GM23338 (cell line): ENCODE measurements around the gene ZEB1. TPM values are rescaled to one million over a fixed set of nuclear protein-coding genes. Genes with fewer than 3 reads are reported as not detected.

Source experiments
- ATAC-seq: fragments of 200-7000 bp; cut with Tn5 transposase; 3 replicates; pipeline ENCODE4 v1.9.1; 2020
- DNase-seq: peaks from one replicate; pipeline ENCODE4 v3.0.0-alpha.2; 2015; ENCODE audit warnings: low spot score
- H2AFZ ChIP-seq: fragments of 200-600 bp; sonication (generic); 2 replicates; pipeline ENCODE4 v1.8.0; 2016; ENCODE audit warnings: antibody characterized with exemption, mild to moderate bottlenecking, moderate library complexity
- H3F3A ChIP-seq: fragments of 200-600 bp; sonication (generic); replicated peaks from 2 replicates; pipeline ENCODE4 v1.8.0; 2017; ENCODE audit warnings: antibody characterized with exemption, mixed run types, low read depth
- H3K27ac ChIP-seq: fragments of 200-600 bp; sonication (generic); 2 replicates; pipeline ENCODE4 v1.6.1; 2016; ENCODE audit warnings: low read depth
- H3K27me3 ChIP-seq: fragments of 200-600 bp; sonication (generic); 2 replicates; pipeline ENCODE4 v1.8.0; 2016; ENCODE audit warnings: mild to moderate bottlenecking, mixed run types, moderate library complexity; ENCODE audit not compliant: insufficient read depth
- H3K36me3 ChIP-seq: fragments of 200-600 bp; sonication (generic); 2 replicates; pipeline ENCODE4 v1.8.0; 2016; ENCODE audit warnings: mild to moderate bottlenecking; ENCODE audit not compliant: insufficient read depth
- H3K4me1 ChIP-seq: fragments of 200-600 bp; sonication (generic); 2 replicates; pipeline ENCODE4 v1.8.0; 2016; ENCODE audit warnings: mild to moderate bottlenecking, moderate library complexity; ENCODE audit not compliant: insufficient read depth
- H3K4me2 ChIP-seq: fragments of 200-600 bp; sonication (generic); 2 replicates; pipeline ENCODE4 v1.7.1; 2017; ENCODE audit warnings: mixed run types
- H3K4me3 ChIP-seq: fragments of 200-600 bp; sonication (generic); 2 replicates; pipeline ENCODE4 v1.6.1; 2016; ENCODE audit warnings: mixed run types
- H3K79me2 ChIP-seq: fragments of 200-600 bp; sonication (generic); replicated peaks from 2 replicates; pipeline ENCODE4 v1.8.0; 2017; ENCODE audit warnings: mild to moderate bottlenecking; ENCODE audit not compliant: insufficient read depth
- H3K9me2 ChIP-seq: fragments of 200-600 bp; sonication (generic); 2 replicates; pipeline ENCODE4 v1.8.0; 2017; ENCODE audit not compliant: insufficient read depth
- H4K20me1 ChIP-seq: fragments of 200-600 bp; sonication (generic); replicated peaks from 2 replicates; pipeline ENCODE4 v1.8.0; 2017; ENCODE audit warnings: mild to moderate bottlenecking; ENCODE audit not compliant: insufficient read depth
- H3K27ac Mint-ChIP-seq: 2 replicates; pipeline ENCODE4 v1.8.0; 2020; ENCODE audit warnings: inconsistent platforms, mild to moderate bottlenecking, moderate library complexity, mixed read lengths
- H3K27me3 Mint-ChIP-seq: 3 replicates; pipeline ENCODE4 v1.8.0; 2022; ENCODE audit warnings: low read depth, mild to moderate bottlenecking, moderate library complexity, mixed read lengths, inconsistent platforms; ENCODE audit not compliant: insufficient read depth, poor library complexity
- H3K36me3 Mint-ChIP-seq: 3 replicates; pipeline ENCODE4 v1.8.0; 2021; ENCODE audit warnings: low read depth, mild to moderate bottlenecking, inconsistent platforms, moderate library complexity, mixed read lengths
- H3K4me1 Mint-ChIP-seq: 3 replicates; pipeline ENCODE4 v1.8.0; 2020; ENCODE audit warnings: mild to moderate bottlenecking, inconsistent platforms, mixed read lengths
- H3K4me3 Mint-ChIP-seq: 3 replicates; pipeline ENCODE4 v1.8.0; 2021; ENCODE audit warnings: moderate library complexity, mild to moderate bottlenecking, inconsistent platforms, mixed read lengths
- H3K9me3 Mint-ChIP-seq: 3 replicates; pipeline ENCODE4 v1.8.0; 2020; ENCODE audit warnings: moderate library complexity, mild to moderate bottlenecking, inconsistent platforms, mixed read lengths
- CREB1 ChIP-seq: fragments of 250-450 bp; sonication (Bioruptor Pico); IDR thresholded peaks from 2 replicates; pipeline ENCODE4 v1.5.0; 2020; ENCODE audit warnings: low read depth, mild to moderate bottlenecking, moderate library complexity
- EZH2 ChIP-seq: fragments of 200-600 bp; sonication (generic); IDR thresholded peaks from one replicate; pipeline ENCODE4 v1.8.0; 2017; ENCODE audit warnings: antibody characterized with exemption, mild to moderate bottlenecking, low read depth; ENCODE audit not compliant: unreplicated experiment
- EZH2phosphoT487 ChIP-seq: fragments of 200-600 bp; sonication (generic); IDR thresholded peaks from one replicate; pipeline ENCODE4 v1.8.1; 2018; ENCODE audit warnings: antibody characterized with exemption; ENCODE audit not compliant: unreplicated experiment
- JUNB ChIP-seq: IDR thresholded peaks from one replicate; pipeline ENCODE4 v1.6.1; 2016; ENCODE audit warnings: antibody characterized with exemption; ENCODE audit not compliant: unreplicated experiment
- NANOG ChIP-seq: IDR thresholded peaks from 2 replicates; pipeline ENCODE4 v1.6.1; 2016; ENCODE audit warnings: antibody characterized with exemption, borderline replicate concordance
- POLR2AphosphoS5 ChIP-seq: IDR thresholded peaks from 2 replicates; pipeline ENCODE4 v1.6.1; 2016; ENCODE audit warnings: antibody characterized with exemption, low read depth
- STAT1 ChIP-seq: IDR thresholded peaks from one replicate; pipeline ENCODE4 v1.6.1; 2016; ENCODE audit warnings: antibody characterized with exemption; ENCODE audit not compliant: unreplicated experiment
- ZNF114 ChIP-seq: fragments of 250-450 bp; sonication (Bioruptor Pico); IDR thresholded peaks from 2 replicates; pipeline ENCODE4 v1.5.0; 2020; ENCODE audit warnings: mild to moderate bottlenecking, moderate library complexity
- ZNF331 ChIP-seq: fragments of 250-450 bp; sonication (Bioruptor Pico); IDR thresholded peaks from 2 replicates; pipeline ENCODE4 v1.5.0; 2020; ENCODE audit warnings: low read depth, mild to moderate bottlenecking, moderate library complexity
- polyA plus RNA-seq: library from polyadenylated mRNA; unstranded; fragments of >200 nt; fragmentation: Nextera tagmentation; extraction: Ambion mirVana; gene quantifications from 2 replicates; pipeline ENCODE4 v1.2.1, GENCODE V29; 2016
- total RNA-seq: library from RNA; depleted of rRNA; stranded (reverse); fragments of >200 nt; shearing (Covaris generic); gene quantifications from 2 replicates; pipeline ENCODE4 v1.2.3, GENCODE V29; 2014
- TF ChIP-seq, protein P1 (sequence below): IDR thresholded peaks from 2 replicates; pipeline ENCODE4 v1.6.1; 2016; ENCODE audit warnings: antibody characterized with exemption
- TF ChIP-seq, protein P2 (sequence below): fragments of 250-450 bp; sonication (Bioruptor Pico); IDR thresholded peaks from 2 replicates; pipeline ENCODE4 v1.5.0; 2020; ENCODE audit warnings: mild to moderate bottlenecking, moderate library complexity
- TF ChIP-seq, protein P3 (sequence below), 2 experiments: fragments of 200-600 bp in 1 of 2; sonication (generic) in 1 of 2; conservative IDR thresholded peaks; 2 replicates each; pipeline versions ENCODE4 v1.5.1 to v1.6.1; 2016 to 2017; ENCODE audit warnings: antibody characterized with exemption in 2 of 2, low read depth in 2 of 2, mild to moderate bottlenecking in 2 of 2, moderate library complexity in 1 of 2
- TF ChIP-seq, protein P4 (sequence below): IDR thresholded peaks from one replicate; pipeline ENCODE4 v1.6.1; 2018; ENCODE audit warnings: antibody characterized with exemption; ENCODE audit not compliant: unreplicated experiment

ZEB1 gene
- total and polyA plus RNA-seq, 2 experiments from 2014 or later: 0.16 to 0.45 TPM

DNA sequence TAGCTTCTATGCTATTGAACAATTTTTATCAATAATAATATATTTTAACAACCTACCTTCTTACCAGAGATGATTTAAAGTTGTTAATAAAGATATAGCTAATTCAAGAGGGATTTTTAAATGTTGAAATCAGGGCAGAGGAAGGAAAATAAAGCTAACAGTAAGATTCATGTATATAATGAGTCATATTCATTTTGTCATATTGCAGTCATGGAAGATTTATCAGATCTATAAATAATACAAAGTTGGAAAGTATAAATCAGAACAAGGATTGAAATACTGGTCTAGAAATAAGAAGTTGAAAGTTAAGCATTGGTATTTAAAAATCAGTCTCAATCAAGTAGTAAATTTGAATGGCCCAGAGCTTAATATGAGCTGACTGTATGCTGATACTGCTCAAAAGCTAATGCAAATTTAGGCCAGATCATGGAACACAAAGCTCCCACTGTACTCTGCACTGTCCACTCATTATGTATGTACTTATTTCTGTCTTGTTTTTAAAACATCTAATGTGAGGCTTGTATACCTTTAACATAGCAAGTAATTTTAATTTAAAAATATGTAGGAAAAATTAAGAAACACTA is 196.9 kb downstream of the ZEB1 start:
- Histone ChIP-seq H4K20me1 (no peaks in the 10 kb centered on the region), H3K27ac (no peak overlapping the region), H3K79me2 (no peaks in the 10 kb centered on the region), H3K4me2 (no peak overlapping the region), H3K4me3 (no peak overlapping the region), H3F3A (no peaks in the 10 kb centered on the region), H3K36me3 (no peaks in the 10 kb centered on the region), H3K27me3 (no peaks in the 10 kb centered on the region), H3K9me2 (no peaks in the 10 kb centered on the region), H3K4me1 (no peaks in the 10 kb centered on the region), H2AFZ (no peak overlapping the region)
- Mint-ChIP-seq H3K27ac (no peak overlapping the region), H3K4me1 (no peaks in the 10 kb centered on the region; the same call in 2 of the 3 replicates), H3K4me3 (no peak overlapping the region), H3K27me3 (no peaks in the 10 kb centered on the region), H3K36me3 (no peaks in the 10 kb centered on the region), H3K9me3 (no peaks in the 10 kb centered on the region)
- no peak for TF ChIP-seq STAT1
- TF ChIP-seq, protein P1, sequence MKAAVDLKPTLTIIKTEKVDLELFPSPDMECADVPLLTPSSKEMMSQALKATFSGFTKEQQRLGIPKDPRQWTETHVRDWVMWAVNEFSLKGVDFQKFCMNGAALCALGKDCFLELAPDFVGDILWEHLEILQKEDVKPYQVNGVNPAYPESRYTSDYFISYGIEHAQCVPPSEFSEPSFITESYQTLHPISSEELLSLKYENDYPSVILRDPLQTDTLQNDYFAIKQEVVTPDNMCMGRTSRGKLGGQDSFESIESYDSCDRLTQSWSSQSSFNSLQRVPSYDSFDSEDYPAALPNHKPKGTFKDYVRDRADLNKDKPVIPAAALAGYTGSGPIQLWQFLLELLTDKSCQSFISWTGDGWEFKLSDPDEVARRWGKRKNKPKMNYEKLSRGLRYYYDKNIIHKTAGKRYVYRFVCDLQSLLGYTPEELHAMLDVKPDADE: no peak
- no peak for TF ChIP-seq EZH2
- no peak for TF ChIP-seq JUNB
- no peak for TF ChIP-seq NANOG
- TF ChIP-seq, protein P2, sequence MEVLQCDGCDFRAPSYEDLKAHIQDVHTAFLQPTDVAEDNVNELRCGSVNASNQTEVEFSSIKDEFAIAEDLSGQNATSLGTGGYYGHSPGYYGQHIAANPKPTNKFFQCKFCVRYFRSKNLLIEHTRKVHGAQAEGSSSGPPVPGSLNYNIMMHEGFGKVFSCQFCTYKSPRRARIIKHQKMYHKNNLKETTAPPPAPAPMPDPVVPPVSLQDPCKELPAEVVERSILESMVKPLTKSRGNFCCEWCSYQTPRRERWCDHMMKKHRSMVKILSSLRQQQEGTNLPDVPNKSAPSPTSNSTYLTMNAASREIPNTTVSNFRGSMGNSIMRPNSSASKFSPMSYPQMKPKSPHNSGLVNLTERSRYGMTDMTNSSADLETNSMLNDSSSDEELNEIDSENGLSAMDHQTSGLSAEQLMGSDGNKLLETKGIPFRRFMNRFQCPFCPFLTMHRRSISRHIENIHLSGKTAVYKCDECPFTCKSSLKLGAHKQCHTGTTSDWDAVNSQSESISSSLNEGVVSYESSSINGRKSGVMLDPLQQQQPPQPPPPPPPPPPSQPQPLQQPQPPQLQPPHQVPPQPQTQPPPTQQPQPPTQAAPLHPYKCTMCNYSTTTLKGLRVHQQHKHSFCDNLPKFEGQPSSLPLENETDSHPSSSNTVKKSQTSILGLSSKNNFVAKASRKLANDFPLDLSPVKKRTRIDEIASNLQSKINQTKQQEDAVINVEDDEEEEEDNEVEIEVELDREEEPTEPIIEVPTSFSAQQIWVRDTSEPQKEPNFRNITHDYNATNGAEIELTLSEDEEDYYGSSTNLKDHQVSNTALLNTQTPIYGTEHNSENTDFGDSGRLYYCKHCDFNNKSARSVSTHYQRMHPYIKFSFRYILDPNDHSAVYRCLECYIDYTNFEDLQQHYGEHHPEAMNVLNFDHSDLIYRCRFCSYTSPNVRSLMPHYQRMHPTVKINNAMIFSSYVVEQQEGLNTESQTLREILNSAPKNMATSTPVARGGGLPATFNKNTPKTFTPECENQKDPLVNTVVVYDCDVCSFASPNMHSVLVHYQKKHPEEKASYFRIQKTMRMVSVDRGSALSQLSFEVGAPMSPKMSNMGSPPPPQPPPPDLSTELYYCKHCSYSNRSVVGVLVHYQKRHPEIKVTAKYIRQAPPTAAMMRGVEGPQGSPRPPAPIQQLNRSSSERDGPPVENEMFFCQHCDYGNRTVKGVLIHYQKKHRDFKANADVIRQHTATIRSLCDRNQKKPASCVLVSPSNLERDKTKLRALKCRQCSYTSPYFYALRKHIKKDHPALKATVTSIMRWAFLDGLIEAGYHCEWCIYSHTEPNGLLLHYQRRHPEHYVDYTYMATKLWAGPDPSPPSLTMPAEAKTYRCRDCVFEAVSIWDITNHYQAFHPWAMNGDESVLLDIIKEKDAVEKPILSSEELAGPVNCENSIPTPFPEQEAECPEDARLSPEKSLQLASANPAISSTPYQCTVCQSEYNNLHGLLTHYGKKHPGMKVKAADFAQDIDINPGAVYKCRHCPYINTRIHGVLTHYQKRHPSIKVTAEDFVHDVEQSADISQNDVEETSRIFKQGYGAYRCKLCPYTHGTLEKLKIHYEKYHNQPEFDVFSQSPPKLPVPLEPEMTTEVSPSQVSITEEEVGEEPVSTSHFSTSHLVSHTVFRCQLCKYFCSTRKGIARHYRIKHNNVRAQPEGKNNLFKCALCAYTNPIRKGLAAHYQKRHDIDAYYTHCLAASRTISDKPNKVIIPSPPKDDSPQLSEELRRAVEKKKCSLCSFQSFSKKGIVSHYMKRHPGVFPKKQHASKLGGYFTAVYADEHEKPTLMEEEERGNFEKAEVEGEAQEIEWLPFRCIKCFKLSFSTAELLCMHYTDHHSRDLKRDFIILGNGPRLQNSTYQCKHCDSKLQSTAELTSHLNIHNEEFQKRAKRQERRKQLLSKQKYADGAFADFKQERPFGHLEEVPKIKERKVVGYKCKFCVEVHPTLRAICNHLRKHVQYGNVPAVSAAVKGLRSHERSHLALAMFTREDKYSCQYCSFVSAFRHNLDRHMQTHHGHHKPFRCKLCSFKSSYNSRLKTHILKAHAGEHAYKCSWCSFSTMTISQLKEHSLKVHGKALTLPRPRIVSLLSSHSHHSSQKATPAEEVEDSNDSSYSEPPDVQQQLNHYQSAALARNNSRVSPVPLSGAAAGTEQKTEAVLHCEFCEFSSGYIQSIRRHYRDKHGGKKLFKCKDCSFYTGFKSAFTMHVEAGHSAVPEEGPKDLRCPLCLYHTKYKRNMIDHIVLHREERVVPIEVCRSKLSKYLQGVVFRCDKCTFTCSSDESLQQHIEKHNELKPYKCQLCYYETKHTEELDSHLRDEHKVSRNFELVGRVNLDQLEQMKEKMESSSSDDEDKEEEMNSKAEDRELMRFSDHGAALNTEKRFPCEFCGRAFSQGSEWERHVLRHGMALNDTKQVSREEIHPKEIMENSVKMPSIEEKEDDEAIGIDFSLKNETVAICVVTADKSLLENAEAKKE (CRISPR knock-in tag): no peak
- TF ChIP-seq, protein P3, sequence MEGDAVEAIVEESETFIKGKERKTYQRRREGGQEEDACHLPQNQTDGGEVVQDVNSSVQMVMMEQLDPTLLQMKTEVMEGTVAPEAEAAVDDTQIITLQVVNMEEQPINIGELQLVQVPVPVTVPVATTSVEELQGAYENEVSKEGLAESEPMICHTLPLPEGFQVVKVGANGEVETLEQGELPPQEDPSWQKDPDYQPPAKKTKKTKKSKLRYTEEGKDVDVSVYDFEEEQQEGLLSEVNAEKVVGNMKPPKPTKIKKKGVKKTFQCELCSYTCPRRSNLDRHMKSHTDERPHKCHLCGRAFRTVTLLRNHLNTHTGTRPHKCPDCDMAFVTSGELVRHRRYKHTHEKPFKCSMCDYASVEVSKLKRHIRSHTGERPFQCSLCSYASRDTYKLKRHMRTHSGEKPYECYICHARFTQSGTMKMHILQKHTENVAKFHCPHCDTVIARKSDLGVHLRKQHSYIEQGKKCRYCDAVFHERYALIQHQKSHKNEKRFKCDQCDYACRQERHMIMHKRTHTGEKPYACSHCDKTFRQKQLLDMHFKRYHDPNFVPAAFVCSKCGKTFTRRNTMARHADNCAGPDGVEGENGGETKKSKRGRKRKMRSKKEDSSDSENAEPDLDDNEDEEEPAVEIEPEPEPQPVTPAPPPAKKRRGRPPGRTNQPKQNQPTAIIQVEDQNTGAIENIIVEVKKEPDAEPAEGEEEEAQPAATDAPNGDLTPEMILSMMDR (conservative IDR thresholded peaks at IDR 0.05; ENCODE audit: low read depth in 2 of 2): no peak
- TF ChIP-seq, protein P4, sequence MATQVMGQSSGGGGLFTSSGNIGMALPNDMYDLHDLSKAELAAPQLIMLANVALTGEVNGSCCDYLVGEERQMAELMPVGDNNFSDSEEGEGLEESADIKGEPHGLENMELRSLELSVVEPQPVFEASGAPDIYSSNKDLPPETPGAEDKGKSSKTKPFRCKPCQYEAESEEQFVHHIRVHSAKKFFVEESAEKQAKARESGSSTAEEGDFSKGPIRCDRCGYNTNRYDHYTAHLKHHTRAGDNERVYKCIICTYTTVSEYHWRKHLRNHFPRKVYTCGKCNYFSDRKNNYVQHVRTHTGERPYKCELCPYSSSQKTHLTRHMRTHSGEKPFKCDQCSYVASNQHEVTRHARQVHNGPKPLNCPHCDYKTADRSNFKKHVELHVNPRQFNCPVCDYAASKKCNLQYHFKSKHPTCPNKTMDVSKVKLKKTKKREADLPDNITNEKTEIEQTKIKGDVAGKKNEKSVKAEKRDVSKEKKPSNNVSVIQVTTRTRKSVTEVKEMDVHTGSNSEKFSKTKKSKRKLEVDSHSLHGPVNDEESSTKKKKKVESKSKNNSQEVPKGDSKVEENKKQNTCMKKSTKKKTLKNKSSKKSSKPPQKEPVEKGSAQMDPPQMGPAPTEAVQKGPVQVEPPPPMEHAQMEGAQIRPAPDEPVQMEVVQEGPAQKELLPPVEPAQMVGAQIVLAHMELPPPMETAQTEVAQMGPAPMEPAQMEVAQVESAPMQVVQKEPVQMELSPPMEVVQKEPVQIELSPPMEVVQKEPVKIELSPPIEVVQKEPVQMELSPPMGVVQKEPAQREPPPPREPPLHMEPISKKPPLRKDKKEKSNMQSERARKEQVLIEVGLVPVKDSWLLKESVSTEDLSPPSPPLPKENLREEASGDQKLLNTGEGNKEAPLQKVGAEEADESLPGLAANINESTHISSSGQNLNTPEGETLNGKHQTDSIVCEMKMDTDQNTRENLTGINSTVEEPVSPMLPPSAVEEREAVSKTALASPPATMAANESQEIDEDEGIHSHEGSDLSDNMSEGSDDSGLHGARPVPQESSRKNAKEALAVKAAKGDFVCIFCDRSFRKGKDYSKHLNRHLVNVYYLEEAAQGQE: no peak
- no peak for TF ChIP-seq EZH2phosphoT487
- TF ChIP-seq ZNF331: no peak
- no peak for TF ChIP-seq ZNF114 (CRISPR knock-in tag)
- no peak for TF ChIP-seq POLR2AphosphoS5
- no peak for TF ChIP-seq CREB1 (CRISPR knock-in tag)
- DNase-seq (no peak), ATAC-seq (no peak)
